ENCODE data around the gene ELOVL5. TPM values are rescaled to one million over a fixed set of nuclear protein-coding genes. Genes with fewer than 3 reads are reported as not detected.

The ELOVL5 gene
- total RNA-seq, 1 experiment from 2014 or later = 121 TPM

DNA sequence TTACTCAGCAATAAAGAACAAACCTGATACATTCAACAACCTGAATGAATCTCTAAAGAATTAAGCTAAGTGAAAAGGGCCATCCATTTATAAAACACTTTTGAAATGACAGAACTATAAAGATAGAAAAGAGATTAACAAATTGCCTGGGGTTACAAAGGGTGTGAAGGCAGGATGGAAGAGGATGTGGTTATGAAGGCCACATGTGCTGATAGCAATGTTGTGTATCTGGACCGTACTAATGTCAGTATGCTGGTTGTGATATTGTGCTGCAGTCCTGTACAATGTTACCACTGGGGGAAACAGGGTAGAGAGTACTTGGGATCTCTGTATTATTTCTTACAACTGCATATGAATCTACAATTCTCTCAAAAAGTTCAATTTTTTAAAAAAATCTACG is 36.4 kb downstream of the ELOVL5 start:
- H3T11ph ChIP-seq (ENCODE audit: low read length) = no peak overlapping the region
- no peak overlapping the region for H2BK120ac ChIP-seq (ENCODE audit: low read depth, low read length, poor library complexity, severe bottlenecking)
- H3K23ac ChIP-seq (ENCODE audit: insufficient read length, low read depth, low read length) = no peak overlapping the region
- H3K27ac Mint-ChIP-seq = no peak overlapping the region
- H2BK20ac ChIP-seq (ENCODE audit: low read depth, low read length, poor library complexity, severe bottlenecking) = no peak overlapping the region
- no peak overlapping the region for H3K4ac ChIP-seq (ENCODE audit: low read depth, low read length)
- no peak overlapping the region for H2AFZ ChIP-seq (ENCODE audit: low read length)
- H2AK5ac ChIP-seq (ENCODE audit: insufficient read length, low read length) = no peak overlapping the region
- H3K14ac ChIP-seq (ENCODE audit: insufficient read depth, low read length) = no peak overlapping the region
- peaks cover 3% of the 10 kb centered on the region for H3K79me1 ChIP-seq (ENCODE audit: insufficient read depth, low read depth, low read length, poor library complexity, severe bottlenecking)
- no peak overlapping the region for H3K4me3 Mint-ChIP-seq
- H3K27ac ChIP-seq (ENCODE audit: insufficient read length, low read depth, low read length) = no peak overlapping the region
- no peaks in the 10 kb centered on the region for H3K27me3 Mint-ChIP-seq (ENCODE audit: low read depth)
- H3K36me3 Mint-ChIP-seq (ENCODE audit: insufficient read depth in 1 of 3, low read depth in 3 of 3) = peaks cover under 1 to 11% (median 2%) of the 10 kb centered on the region in 3 experiments; a peak in 4 of 7 replicates
- H2BK5ac ChIP-seq (ENCODE audit: insufficient read length, low read length) = no peak overlapping the region
- H3K4me1 Mint-ChIP-seq = peaks cover 40 to 41% of the 10 kb centered on the region in 2 experiments
- no peak overlapping the region for H3K56ac ChIP-seq (ENCODE audit: insufficient read length, low read depth, low read length)
- H2BK12ac ChIP-seq (ENCODE audit: insufficient read length, low read depth, low read length) = no peak overlapping the region
- H3K18ac ChIP-seq (ENCODE audit: insufficient read length, low read depth, low read length) = no peak overlapping the region
- no peak overlapping the region for H4K91ac ChIP-seq (ENCODE audit: insufficient read length, low read depth, low read length)
- WGBS (ENCODE audit: extremely low coverage, insufficient read length, low lambda C conversion rate) = no CpG with 5 or more reads among the region's 2 CpGs
- H3K23me2 ChIP-seq (ENCODE audit: insufficient read length, low read depth, low read length, poor library complexity, severe bottlenecking) = no peaks in the 10 kb centered on the region
- peaks cover 38% of the 10 kb centered on the region; the same call in 1 of the 2 replicates for H3K79me2 ChIP-seq (ENCODE audit: insufficient read depth, low read length)
- no peaks in the 10 kb centered on the region for H3K27me3 ChIP-seq (ENCODE audit: insufficient read depth, low read length)
- no peak overlapping the region for H4K5ac ChIP-seq (ENCODE audit: insufficient read length, low read depth, low read length)
- peaks cover 0 to 6% of the 10 kb centered on the region in 2 experiments; a peak in 2 of 5 replicates for H3K9me3 Mint-ChIP-seq
- no peak overlapping the region for H3K4me2 ChIP-seq (ENCODE audit: insufficient read depth, insufficient read length, low read length)
- no peaks in the 10 kb centered on the region for H4K20me1 ChIP-seq (ENCODE audit: control insufficient read depth, insufficient read depth, insufficient read length)
- no peak for DNase-seq
- H2BK15ac ChIP-seq (ENCODE audit: low read depth, low read length) = no peak overlapping the region
- H3K9ac ChIP-seq (ENCODE audit: extremely low read depth, insufficient read length, low read length) = no peak overlapping the region
- H3K9me3 ChIP-seq (ENCODE audit: control insufficient read depth, low read depth, low read length) = no peaks in the 10 kb centered on the region
- H4K8ac ChIP-seq (replicated peaks; ENCODE audit: insufficient read length, low read depth, low read length) = no peak overlapping the region
- no peak for TF ChIP-seq CTCF (conservative IDR thresholded peaks at IDR 0.05)
- peaks cover 8% of the 10 kb centered on the region; the same call in 1 of the 2 replicates for H3K4me1 ChIP-seq (ENCODE audit: insufficient read depth, low read length)

All from H9 (cell line).